Adrenal gland (tissue), 5 donors: ENCODE measurements around the gene SGIP1.

Experiments
- POLR2A ChIP-seq, 2 donors: fragments of 450-650 bp; IDR thresholded peaks; one replicate each; pipeline ENCODE4 v1.6.1; 2017; ENCODE audit warnings: antibody characterized with exemption in 2 of 2, mild to moderate bottlenecking in 2 of 2, moderate library complexity in 1 of 2
- TF ChIP-seq, protein P1 (sequence below), 6 experiments: fragments of 450-650 bp in 4 of 6; fragments of 200-600 bp in 2 of 6; sonication (generic) in 1 of 6; IDR thresholded peaks; 1 replicate in 5 of 6; 2 replicates in 1 of 6; pipeline versions ENCODE4 v1.5.1 to v1.8.0; 2016 to 2021; ENCODE audit warnings: antibody characterized with exemption in 6 of 6, mild to moderate bottlenecking in 2 of 6, moderate library complexity in 1 of 6
- donor health status: DM: no; HTN: no; CAD: no.

DNA sequence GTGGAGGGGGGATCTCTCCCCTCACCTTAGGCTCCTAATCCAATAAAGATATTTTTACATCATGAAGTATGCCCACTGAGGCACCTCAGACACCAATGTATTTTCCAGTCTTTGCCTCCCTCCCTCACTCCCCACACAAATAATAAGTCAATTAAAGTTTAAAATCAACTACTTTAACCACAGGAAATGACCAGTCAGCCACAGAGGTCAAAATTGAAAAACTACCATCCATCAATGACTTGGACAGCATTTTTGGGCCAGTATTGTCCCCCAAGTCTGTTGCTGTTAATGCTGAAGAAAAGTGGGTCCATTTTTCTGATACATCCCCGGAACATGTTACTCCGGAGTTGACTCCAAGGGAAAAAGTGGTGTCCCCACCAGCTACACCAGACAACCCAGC is 147.7 kb downstream of the SGIP1 start:
- TF ChIP-seq, protein P1, sequence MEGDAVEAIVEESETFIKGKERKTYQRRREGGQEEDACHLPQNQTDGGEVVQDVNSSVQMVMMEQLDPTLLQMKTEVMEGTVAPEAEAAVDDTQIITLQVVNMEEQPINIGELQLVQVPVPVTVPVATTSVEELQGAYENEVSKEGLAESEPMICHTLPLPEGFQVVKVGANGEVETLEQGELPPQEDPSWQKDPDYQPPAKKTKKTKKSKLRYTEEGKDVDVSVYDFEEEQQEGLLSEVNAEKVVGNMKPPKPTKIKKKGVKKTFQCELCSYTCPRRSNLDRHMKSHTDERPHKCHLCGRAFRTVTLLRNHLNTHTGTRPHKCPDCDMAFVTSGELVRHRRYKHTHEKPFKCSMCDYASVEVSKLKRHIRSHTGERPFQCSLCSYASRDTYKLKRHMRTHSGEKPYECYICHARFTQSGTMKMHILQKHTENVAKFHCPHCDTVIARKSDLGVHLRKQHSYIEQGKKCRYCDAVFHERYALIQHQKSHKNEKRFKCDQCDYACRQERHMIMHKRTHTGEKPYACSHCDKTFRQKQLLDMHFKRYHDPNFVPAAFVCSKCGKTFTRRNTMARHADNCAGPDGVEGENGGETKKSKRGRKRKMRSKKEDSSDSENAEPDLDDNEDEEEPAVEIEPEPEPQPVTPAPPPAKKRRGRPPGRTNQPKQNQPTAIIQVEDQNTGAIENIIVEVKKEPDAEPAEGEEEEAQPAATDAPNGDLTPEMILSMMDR (IDR thresholded peaks at IDR 0.05), result no peak
- no peak for TF ChIP-seq POLR2A (IDR thresholded peaks at IDR 0.05)
